ENCODE data around the gene TM4SF18. TPM values are rescaled to one million over a fixed set of nuclear protein-coding genes. Genes with fewer than 3 reads are reported as not detected.

Gene TM4SF18
- total and polyA plus RNA-seq, 2 experiments from 2014 or later, result 1.6 to 2.0 TPM

- TF ChIP-seq JUNB (IDR thresholded peaks at IDR 0.05; ENCODE audit: unreplicated experiment) (no peak), CTCF (conservative IDR thresholded peaks at IDR 0.05; ENCODE audit: low read depth in 2 of 2) (0 out of 4 replicates have a peak, but pooled peaks have one; percentile 9 to 10)
- DNase-seq (ENCODE audit: low spot score) (no peak), ATAC-seq (no peak)
- Histone ChIP-seq H3F3A (replicated peaks; ENCODE audit: low read depth) (no peaks in the 10 kb centered on the region), H3K9me2 (ENCODE audit: insufficient read depth) (no peaks in the 10 kb centered on the region), H3K4me1 (ENCODE audit: insufficient read depth) (peaks cover 51% of the 10 kb centered on the region), H3K4me2 (peak overlapping the region; percentile 40; the same call in 1 of the 2 replicates), H3K79me2 (replicated peaks; ENCODE audit: insufficient read depth) (no peaks in the 10 kb centered on the region), H3K4me3 (no peak overlapping the region), H4K20me1 (replicated peaks; ENCODE audit: insufficient read depth) (no peaks in the 10 kb centered on the region), H2AFZ (no peak overlapping the region), H3K27me3 (ENCODE audit: insufficient read depth) (no peaks in the 10 kb centered on the region), H3K27ac (ENCODE audit: low read depth) (peak overlapping the region; percentile 94; the same call in 1 of the 2 replicates), H3K36me3 (ENCODE audit: insufficient read depth) (no peaks in the 10 kb centered on the region)
- no peak overlapping the region for H3K27ac Mint-ChIP-seq
- H3K4me1 Mint-ChIP-seq, result peaks cover 53% of the 10 kb centered on the region
- H3K36me3 Mint-ChIP-seq (ENCODE audit: low read depth), result no peaks in the 10 kb centered on the region
- H3K9me3 Mint-ChIP-seq, result no peaks in the 10 kb centered on the region
- H3K4me3 Mint-ChIP-seq, result no peak overlapping the region
- H3K27me3 Mint-ChIP-seq (ENCODE audit: insufficient read depth, low read depth, poor library complexity), result peaks cover 4% of the 10 kb centered on the region
Observed at GRCh38 chr3:149368201-149368673, 34.8 kb upstream of the TM4SF18 start.

GRCh38 chr3:149366941-149367840, 33.8 kb upstream of the TM4SF18 start:
- Histone ChIP-seq H2AFZ (peak overlapping the region; percentile 24), H3K27me3 (ENCODE audit: insufficient read depth) (no peaks in the 10 kb centered on the region), H3F3A (replicated peaks; ENCODE audit: low read depth) (no peaks in the 10 kb centered on the region), H4K20me1 (replicated peaks; ENCODE audit: insufficient read depth) (no peaks in the 10 kb centered on the region), H3K9me2 (ENCODE audit: insufficient read depth) (no peaks in the 10 kb centered on the region), H3K36me3 (ENCODE audit: insufficient read depth) (no peaks in the 10 kb centered on the region), H3K4me2 (no peak overlapping the region), H3K4me3 (no peak overlapping the region), H3K27ac (ENCODE audit: low read depth) (peak overlapping the region; percentile 26; the same call in 1 of the 2 replicates), H3K4me1 (ENCODE audit: insufficient read depth) (peaks cover 51% of the 10 kb centered on the region), H3K79me2 (replicated peaks; ENCODE audit: insufficient read depth) (no peaks in the 10 kb centered on the region)
- peaks cover 4% of the 10 kb centered on the region for H3K27me3 Mint-ChIP-seq (ENCODE audit: insufficient read depth, low read depth, poor library complexity)
- H3K27ac Mint-ChIP-seq, result peak overlapping the region; percentile 83
- DNase-seq (ENCODE audit: low spot score), result peak; percentile 24
- H3K9me3 Mint-ChIP-seq, result no peaks in the 10 kb centered on the region
- no peak overlapping the region for H3K4me3 Mint-ChIP-seq
- ATAC-seq, result peak; percentile 15; the same call in 2 of the 3 replicates
- peaks cover 50% of the 10 kb centered on the region for H3K4me1 Mint-ChIP-seq
- no peaks in the 10 kb centered on the region for H3K36me3 Mint-ChIP-seq (ENCODE audit: low read depth)
- TF ChIP-seq NANOG (IDR thresholded peaks at IDR 0.05; ENCODE audit: borderline replicate concordance), result no peak
- TF ChIP-seq ZNF114 (CRISPR knock-in tag; IDR thresholded peaks at IDR 0.05), result no peak
- no peak for TF ChIP-seq EZH2 (IDR thresholded peaks at IDR 0.05; ENCODE audit: low read depth, unreplicated experiment)
- no peak for TF ChIP-seq POLR2AphosphoS5 (IDR thresholded peaks at IDR 0.05; ENCODE audit: low read depth)
- no peak for TF ChIP-seq EZH2phosphoT487 (IDR thresholded peaks at IDR 0.05; ENCODE audit: unreplicated experiment)
- TF ChIP-seq CTCF (conservative IDR thresholded peaks at IDR 0.05; ENCODE audit: low read depth in 2 of 2), result no peak
- TF ChIP-seq CREB1 (CRISPR knock-in tag; IDR thresholded peaks at IDR 0.05; ENCODE audit: low read depth), result no peak
- TF ChIP-seq ZNF331 (CRISPR knock-in tag; IDR thresholded peaks at IDR 0.05; ENCODE audit: low read depth), result no peak
- no peak for TF ChIP-seq ZNF462 (CRISPR knock-in tag; IDR thresholded peaks at IDR 0.05)
